Fibroblast of mammary gland (primary cell): Measurements from ENCODE around the gene CD200R1L.

Experiments
- DNase-seq: peaks from one replicate; pipeline ENCODE4 v3.0.0-alpha.2; 2010; ENCODE audit warnings: low read depth
- H3K4me3 ChIP-seq: 2 replicates; pipeline ENCODE4 v1.5.1; 2011; ENCODE audit warnings: low read depth, mild to moderate bottlenecking, low read length, moderate library complexity; ENCODE audit not compliant: control insufficient read depth
- TF ChIP-seq, protein P1 (sequence below): conservative IDR thresholded peaks from 2 replicates; pipeline ENCODE4 v1.5.1; 2011; ENCODE audit warnings: low read depth, low read length, inconsistent platforms; ENCODE audit not compliant: control insufficient read depth, insufficient read depth

CD200R1L gene, protein sequence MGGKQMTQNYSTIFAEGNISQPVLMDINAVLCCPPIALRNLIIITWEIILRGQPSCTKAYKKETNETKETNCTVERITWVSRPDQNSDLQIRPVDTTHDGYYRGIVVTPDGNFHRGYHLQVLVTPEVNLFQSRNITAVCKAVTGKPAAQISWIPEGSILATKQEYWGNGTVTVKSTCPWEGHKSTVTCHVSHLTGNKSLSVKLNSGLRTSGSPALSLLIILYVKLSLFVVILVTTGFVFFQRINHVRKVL

DNA sequence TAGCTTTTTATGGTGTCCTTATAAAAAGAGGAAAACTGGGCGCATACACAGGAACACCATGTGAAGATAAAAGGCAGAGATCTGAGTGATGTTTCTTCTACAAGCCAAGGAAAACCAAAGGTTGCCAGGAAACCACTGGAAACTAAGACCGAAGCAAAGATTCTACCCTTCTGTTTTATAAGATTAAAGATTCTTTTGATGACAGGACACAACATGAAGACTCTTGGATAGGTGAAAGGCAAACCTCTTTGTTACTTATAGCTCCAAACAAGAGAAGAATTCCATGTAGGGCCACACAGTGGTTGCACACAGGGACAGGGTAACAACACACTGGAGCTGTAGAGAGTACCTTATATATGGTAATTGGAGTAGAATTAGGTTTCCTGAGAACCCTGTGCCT lies at the start of gene CD200R1L:
Gene CD200R1L, minus strand, starts transcription at position 101 of the 400 bp plus-strand sequence. CDS start 17,497 bp downstream, outside the sequence.
- H3K4me3 ChIP-seq: no peak within 1 kb of the TSS
- no peak for DNase-seq
- TF ChIP-seq, protein P1, sequence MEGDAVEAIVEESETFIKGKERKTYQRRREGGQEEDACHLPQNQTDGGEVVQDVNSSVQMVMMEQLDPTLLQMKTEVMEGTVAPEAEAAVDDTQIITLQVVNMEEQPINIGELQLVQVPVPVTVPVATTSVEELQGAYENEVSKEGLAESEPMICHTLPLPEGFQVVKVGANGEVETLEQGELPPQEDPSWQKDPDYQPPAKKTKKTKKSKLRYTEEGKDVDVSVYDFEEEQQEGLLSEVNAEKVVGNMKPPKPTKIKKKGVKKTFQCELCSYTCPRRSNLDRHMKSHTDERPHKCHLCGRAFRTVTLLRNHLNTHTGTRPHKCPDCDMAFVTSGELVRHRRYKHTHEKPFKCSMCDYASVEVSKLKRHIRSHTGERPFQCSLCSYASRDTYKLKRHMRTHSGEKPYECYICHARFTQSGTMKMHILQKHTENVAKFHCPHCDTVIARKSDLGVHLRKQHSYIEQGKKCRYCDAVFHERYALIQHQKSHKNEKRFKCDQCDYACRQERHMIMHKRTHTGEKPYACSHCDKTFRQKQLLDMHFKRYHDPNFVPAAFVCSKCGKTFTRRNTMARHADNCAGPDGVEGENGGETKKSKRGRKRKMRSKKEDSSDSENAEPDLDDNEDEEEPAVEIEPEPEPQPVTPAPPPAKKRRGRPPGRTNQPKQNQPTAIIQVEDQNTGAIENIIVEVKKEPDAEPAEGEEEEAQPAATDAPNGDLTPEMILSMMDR: no peak

DNA sequence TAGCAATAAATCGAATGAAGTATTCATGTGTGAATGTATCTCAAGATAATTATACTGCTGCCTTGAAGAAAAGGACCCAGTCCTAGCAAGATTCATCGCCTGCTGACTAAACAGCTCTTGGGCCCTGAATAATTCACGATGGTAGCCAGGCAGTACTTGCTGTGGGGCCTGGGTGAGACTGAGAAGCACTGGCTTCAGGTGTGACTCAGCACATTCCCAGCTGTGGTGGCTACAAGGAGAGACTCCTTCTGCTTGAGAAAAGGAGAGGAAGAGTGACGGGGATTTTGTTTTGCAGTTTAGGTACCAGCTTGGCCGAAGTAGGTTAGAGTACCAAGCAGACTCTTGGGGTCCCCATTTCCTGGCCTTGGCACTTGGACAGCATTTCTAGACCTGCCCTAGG lies 47.6 kb upstream of the CD200R1L start:
- H3K4me3 ChIP-seq: no peak overlapping the region
- peak; percentile 19 for DNase-seq
- TF ChIP-seq, protein P1: no peak

DNA sequence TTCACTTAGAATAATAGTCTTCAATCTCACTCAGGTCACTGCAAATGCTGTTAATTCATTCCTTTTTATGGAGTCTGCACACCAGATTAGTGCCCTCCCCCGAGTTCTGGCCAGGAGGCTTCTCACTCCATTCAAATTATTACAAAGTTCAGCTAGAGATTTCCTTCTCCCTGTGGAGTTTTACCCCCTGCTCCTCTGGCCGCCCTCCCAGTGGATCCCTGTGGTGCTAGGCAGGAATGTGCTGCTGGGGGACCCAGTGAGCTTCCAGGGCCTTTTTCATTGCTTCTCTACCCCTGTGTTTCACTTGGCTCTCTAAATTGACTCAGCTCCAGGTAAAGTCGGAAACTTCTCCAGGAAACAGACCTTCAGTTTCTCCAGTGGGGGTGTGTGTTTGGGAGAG lies 42.7 kb upstream of the CD200R1L start:
- H3K4me3 ChIP-seq: no peak overlapping the region
- TF ChIP-seq, protein P1: no peak
- DNase-seq: no peak

DNA sequence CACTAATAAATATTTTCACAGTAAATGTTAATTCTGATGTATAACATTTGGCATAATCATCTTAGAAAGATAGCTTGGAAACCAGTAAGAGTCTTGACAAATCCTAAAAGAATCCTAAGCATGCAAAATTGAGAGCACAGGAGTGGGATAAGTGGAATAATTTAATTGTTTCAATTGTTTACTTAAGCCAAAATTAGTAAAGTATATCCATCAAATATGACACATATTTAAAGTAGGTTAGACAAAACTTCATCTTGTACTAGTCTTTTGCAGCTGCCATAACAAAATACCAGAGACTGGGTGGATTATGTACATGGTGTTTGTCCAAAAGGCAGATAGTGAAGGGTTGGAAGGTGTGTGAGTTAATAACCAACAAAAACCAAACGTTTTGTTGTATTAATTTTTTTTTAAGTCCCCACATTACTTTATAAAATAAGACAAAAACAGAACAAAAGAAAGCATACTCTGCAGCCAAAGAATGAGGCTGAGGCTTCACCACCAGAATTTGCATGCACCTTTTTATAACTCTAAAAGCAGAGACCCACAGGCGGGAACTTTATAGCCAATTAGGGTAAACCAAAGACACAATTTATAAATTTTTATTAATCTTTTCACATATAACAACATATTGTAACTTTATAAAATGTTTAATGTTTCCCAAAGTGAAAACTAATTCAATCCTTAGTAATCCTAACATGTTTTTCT lies 41.9 kb upstream of the CD200R1L start:
- H3K4me3 ChIP-seq: no peak overlapping the region
- DNase-seq: no peak
- TF ChIP-seq, protein P1: no peak

DNA sequence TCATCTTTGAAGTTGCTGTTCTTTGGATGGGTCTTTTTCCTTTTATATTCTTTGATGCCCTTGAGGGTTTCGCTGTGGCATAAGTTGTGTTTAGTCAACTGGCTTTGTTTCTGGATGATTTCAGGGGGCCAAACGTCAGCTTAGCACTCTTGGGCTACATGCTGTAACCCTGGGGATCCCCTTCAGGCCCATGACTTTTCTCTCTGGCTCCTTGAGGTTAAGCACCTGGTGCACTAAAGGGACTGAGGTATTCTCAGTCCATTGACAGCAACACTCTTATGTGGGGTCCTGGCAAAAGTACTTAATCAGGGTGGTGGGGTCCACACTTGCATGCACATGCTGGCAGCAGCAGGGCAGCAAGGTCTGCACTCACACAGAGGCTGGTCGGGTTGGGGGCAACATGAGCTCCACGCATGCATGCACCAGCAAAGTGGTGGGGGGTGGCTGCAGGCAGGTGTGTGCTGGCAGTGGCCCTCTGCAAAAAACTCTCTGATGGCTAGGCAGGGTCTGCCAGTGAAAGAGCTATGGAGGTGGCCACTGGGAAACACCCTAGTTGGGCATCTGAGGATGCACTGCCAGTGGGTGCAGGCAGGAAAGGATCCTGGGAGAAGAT lies 38.1 kb upstream of the CD200R1L start:
- no peak overlapping the region for H3K4me3 ChIP-seq
- DNase-seq: no peak
- TF ChIP-seq, protein P1: no peak

DNA sequence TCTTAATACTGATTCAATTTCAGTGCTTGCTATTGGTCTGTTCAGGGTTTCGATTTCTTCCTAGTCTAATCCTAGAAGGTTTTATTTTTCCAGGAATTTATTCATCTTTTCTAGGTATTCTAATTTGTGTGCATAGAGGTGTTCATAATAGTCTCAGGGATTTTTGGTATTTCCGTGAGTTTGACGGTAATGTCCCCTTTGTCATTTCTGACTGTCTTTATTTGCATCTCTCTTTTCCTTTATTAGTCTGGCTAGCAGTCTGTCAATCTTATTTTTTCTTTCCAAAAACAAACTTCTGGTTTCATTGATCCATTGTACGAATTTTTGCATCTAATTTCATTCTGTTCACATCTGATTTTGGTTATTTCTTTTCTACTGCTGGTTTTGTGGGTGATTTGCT lies 35.2 kb upstream of the CD200R1L start:
- DNase-seq: no peak
- H3K4me3 ChIP-seq: no peak overlapping the region
- TF ChIP-seq, protein P1: no peak
